G401.6 (cell line): ENCODE results near the gene TPRN.

ENCODE experiments used
- FAIRE-seq: peaks from 2 replicates; lab custom pipeline; 2012; peaks lifted over from hg19 to GRCh38; lab: Jason Lieb, UNC

Gene TPRN

DNA sequence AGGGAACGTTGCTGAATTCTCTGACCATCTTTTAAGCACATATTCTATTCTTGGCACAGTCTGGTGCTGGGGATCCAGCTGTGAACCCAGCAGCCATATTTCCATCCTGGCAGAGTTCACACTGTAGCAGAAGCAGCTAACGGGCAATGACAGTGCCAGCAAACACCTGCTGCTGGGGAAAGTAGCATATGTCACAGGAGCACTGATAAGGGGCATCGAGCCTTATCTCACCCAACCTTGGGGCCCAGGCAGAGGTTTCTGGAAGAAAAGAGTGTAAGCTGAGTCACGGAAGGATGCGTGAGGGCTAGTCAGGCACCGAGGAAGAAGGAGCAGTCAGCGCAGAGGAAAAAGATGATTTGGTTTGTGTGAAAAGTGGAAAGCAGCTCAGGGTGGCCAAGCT is 6.1 kb upstream of the TPRN start:
- no peak for FAIRE-seq

GRCh38 chr9:137205126-137206069 is 4.9 kb upstream of the TPRN start, which contains the start of the genes NDOR1 and TMEM203:
Gene NDOR1 (plus strand): TSS chr9:137205700. CDS start chr9:137205778, 78 bp downstream.
Gene TMEM203 (minus strand): TSS chr9:137205648. CDS start chr9:137205414, 234 bp downstream.
- no peak for FAIRE-seq

- no peak for FAIRE-seq
Observed at GRCh38 chr9:137204731-137205125, 4.2 kb upstream of the TPRN start.

GRCh38 chr9:137202966-137203365 is 2.4 kb upstream of the TPRN start:
- no peak for FAIRE-seq

DNA sequence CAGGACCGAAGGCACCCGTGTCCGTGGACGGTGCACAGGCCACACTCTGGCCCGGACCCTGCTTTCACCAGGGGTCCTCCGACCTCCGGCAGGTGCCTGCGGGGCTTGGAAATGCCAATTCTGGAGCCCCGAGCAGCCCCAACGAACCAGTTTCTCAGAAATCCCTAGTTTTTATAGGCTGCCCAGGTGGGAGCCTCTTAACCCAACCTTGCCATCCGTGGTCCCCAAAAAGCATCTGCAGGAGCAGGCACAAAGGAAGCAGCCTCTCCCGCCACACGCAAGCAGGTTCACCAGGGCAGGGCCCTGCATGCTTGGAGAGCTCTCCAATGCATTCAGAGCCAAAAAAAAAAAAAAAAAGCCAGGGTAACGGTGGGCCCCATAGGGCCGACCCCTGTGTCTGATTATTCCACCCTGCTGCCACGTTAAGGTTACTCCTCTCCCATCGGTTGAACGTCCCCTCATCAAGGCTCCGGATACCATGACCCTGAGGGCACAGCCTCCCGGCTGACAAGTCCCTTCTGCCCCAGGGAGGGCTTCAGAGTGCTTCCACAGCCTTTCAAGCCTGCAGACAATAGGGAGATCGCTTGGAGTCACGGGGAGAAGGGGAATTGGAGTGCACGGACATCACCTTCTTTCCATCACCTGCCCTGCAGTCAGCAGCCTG is 796 bp upstream of the TPRN start:
- FAIRE-seq = no peak

GRCh38 chr9:137199411-137200121 is 975 bp downstream of the TPRN start:
- no peak for FAIRE-seq

GRCh38 chr9:137198902-137199283 is 1.6 kb downstream of the TPRN start:
- FAIRE-seq = no peak

GRCh38 chr9:137198051-137198901 is 2.3 kb downstream of the TPRN start:
- FAIRE-seq = no peak

- no peak for FAIRE-seq
Observed at GRCh38 chr9:137195525-137196220, 4.9 kb downstream of the TPRN start.

DNA sequence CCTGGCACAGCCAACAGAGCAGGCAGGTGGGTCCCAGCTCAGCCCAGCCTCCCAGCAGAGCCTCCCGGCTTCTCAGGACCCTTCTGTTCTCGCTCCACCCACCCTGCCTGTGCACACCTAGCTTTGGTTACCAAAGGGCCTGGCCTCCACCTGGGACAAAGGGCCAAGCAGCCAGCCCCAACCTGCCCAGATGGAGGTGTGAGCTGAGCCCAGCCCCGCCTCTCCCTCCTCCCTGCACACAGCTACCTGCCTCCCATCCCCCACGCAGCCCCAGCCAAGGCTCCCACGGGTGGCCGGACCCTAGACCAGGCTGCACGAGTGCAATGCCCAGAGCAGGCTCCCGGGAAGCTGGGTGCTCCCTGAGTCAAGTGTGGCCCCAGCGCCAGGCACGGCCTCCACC is 5.6 kb downstream of the TPRN start:
- FAIRE-seq = no peak

- FAIRE-seq = no peak
Observed at GRCh38 chr9:137194388-137194787, 6.2 kb downstream of the TPRN start.

- no peak for FAIRE-seq
Observed at GRCh38 chr9:137193771-137194170, 6.8 kb downstream of the TPRN start.

DNA sequence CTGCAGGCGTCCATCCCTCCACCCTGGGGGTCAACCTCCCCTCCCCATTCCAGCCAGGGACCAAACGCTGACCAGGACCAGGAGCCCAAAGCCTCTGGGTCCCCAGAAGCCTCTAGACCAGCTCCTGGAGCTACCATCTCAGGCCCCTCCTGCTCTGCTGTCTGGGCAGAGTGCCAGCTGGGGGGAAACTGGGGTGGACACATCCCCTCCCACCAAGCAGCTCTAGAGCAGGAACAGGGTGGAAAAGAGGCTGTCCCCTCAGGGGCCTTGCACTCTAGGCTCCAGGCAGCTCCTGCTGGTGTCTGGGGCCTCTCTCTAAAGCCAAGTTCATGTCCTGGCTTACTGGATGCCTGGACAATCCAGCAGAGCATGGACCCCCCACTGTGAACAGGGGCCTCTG is 7.7 kb downstream of the TPRN start:
- no peak for FAIRE-seq

GRCh38 chr9:137192448-137192780 is 8.1 kb downstream of the TPRN start:
- FAIRE-seq = no peak

DNA sequence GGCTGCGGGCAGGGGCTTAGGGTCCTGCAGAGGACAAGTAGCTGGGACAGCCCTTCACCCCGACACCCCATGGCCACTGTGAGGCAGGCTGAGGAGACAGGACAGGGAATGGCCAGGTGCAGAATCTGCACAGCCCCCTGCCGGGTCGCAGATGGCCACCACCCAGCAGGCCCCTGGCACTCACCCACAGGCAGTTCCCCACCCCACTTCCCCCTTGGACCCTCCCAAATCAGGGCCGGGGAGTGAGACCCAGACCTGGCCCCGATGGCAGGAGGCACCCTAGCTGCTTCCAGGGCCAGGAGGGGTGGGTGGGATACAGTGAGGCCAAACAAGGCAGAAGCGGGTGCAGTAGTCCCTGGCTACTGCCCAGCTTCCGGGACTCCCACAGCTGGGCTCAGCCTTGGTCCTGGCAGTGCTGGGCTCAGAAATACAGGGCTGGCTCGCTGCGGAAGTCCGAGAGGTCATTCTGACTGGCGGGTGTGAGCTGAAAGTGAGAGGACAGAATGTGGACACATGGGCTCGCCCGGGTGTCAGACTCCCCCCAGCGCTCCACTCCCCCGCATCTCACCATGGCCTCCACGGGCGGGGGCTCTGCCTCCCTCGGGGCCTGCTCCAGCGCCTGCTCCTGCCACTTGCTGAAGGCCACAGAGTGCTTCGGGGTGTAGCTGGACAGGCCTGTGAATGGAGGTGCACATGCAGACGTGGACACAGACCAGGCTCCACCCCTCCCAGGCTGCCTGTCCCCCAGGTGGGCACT is 8.7 kb downstream of the TPRN start:
- no peak for FAIRE-seq

- FAIRE-seq = no peak
Observed at GRCh38 chr9:137191245-137191644, 9.3 kb downstream of the TPRN start.

GRCh38 chr9:137190315-137190856 is 10.2 kb downstream of the TPRN start:
- FAIRE-seq = no peak

- no peak for FAIRE-seq
Observed at GRCh38 chr9:137189297-137190295, 10.9 kb downstream of the TPRN start.
